Activated CD4-positive, alpha-beta T cell treated with anti-CD3 and anti-CD28 coated beads, Interleukin-10, Interleukin-2, amounts not matched to agents 100 ng/mL and 50 ng/mL, durations not matched to agents 16 hours and 8 hours (primary cell): ENCODE data around the gene TMCO4.

Experiments used
- DNase-seq: peaks from one replicate; pipeline ENCODE4 v3.0.0-alpha.2; 2020

TMCO4 gene

GRCh38 chr1:19775317-19775716 is 24.4 kb downstream of the TMCO4 start:
- DNase-seq: no peak

GRCh38 chr1:19774180-19774785 is 25.4 kb downstream of the TMCO4 start:
- no peak for DNase-seq

GRCh38 chr1:19773485-19773884 is 26.2 kb downstream of the TMCO4 start:
- DNase-seq: no peak

- no peak for DNase-seq
Measured at GRCh38 chr1:19772053-19772452, 27.7 kb downstream of the TMCO4 start.

GRCh38 chr1:19771350-19771749 is 28.4 kb downstream of the TMCO4 start:
- DNase-seq: no peak

GRCh38 chr1:19770436-19771190 is 29.1 kb downstream of the TMCO4 start:
- DNase-seq: no peak

GRCh38 chr1:19769211-19769932 is 30.3 kb downstream of the TMCO4 start:
- DNase-seq: no peak

GRCh38 chr1:19768353-19769210 is 31.1 kb downstream of the TMCO4 start:
- DNase-seq: no peak

GRCh38 chr1:19765623-19766022 is 34.1 kb downstream of the TMCO4 start:
- DNase-seq: peak; percentile 59

GRCh38 chr1:19764848-19765247 is 34.9 kb downstream of the TMCO4 start:
- peak; percentile 12 for DNase-seq

GRCh38 chr1:19762175-19762779 is 37.4 kb downstream of the TMCO4 start:
- DNase-seq: peak; percentile 23

GRCh38 chr1:19759740-19760089 is 40.0 kb downstream of the TMCO4 start:
- no peak for DNase-seq

- DNase-seq: no peak
Measured at GRCh38 chr1:19758227-19758830, 41.4 kb downstream of the TMCO4 start.

- no peak for DNase-seq
Measured at GRCh38 chr1:19757641-19758040, 42.1 kb downstream of the TMCO4 start.

- DNase-seq: no peak
Measured at GRCh38 chr1:19756480-19756879, 43.2 kb downstream of the TMCO4 start.

- DNase-seq: no peak
Measured at GRCh38 chr1:19754482-19754881, 45.2 kb downstream of the TMCO4 start.

- no peak for DNase-seq
Measured at GRCh38 chr1:19752083-19752696, 47.5 kb downstream of the TMCO4 start.

- no peak for DNase-seq
Measured at GRCh38 chr1:19750882-19751276, 48.8 kb downstream of the TMCO4 start.

GRCh38 chr1:19750101-19750881 is 49.4 kb downstream of the TMCO4 start:
- DNase-seq: no peak

GRCh38 chr1:19749685-19750084 is 50.0 kb downstream of the TMCO4 start:
- no peak for DNase-seq

GRCh38 chr1:19747761-19748160 is 52.0 kb downstream of the TMCO4 start:
- no peak for DNase-seq
